HG03575 (cell line): ENCODE data around the gene PREPL.
"Not testable (repeated sequence)": the region's sequence is repeated elsewhere in the genome, so short reads cannot be mapped to it uniquely, and the experiment has no call there.

ENCODE experiments used
- ATAC-seq: cut with Tn5 transposase; IDR thresholded peaks from one replicate; pipeline ENCODE4 v1.9.1; 2021; ENCODE audit not compliant: unreplicated experiment, insufficient number of reproducible peaks, low FRiP score; ENCODE audit errors: extremely low read depth

PREPL gene

GRCh38 chr2:44303766-44304165, 57.5 kb downstream of the PREPL start:
- not testable (repeated sequence) for ATAC-seq

GRCh38 chr2:44301111-44301510, 60.2 kb downstream of the PREPL start:
- ATAC-seq, result no peak

- ATAC-seq, result no peak
Measured at GRCh38 chr2:44299635-44300034, 61.7 kb downstream of the PREPL start.

GRCh38 chr2:44297431-44297830, 63.9 kb downstream of the PREPL start:
- no peak for ATAC-seq

- no peak for ATAC-seq
Measured at GRCh38 chr2:44296653-44297052, 64.6 kb downstream of the PREPL start.

GRCh38 chr2:44295633-44296359, 65.5 kb downstream of the PREPL start:
- ATAC-seq, result no peak

GRCh38 chr2:44295113-44295512, 66.2 kb downstream of the PREPL start:
- ATAC-seq, result no peak

GRCh38 chr2:44291281-44292248, 69.7 kb downstream of the PREPL start:
- ATAC-seq, result no peak

- no peak for ATAC-seq
Measured at GRCh38 chr2:44290261-44290660, 71.0 kb downstream of the PREPL start.

GRCh38 chr2:44286884-44287638, 74.2 kb downstream of the PREPL start:
- no peak for ATAC-seq

- ATAC-seq, result no peak
Measured at GRCh38 chr2:44286119-44286883, 75.0 kb downstream of the PREPL start.

GRCh38 chr2:44285174-44285573, 76.1 kb downstream of the PREPL start:
- no peak for ATAC-seq

- ATAC-seq, result no peak
Measured at GRCh38 chr2:44283116-44283666, 78.1 kb downstream of the PREPL start.

- ATAC-seq, result no peak
Measured at GRCh38 chr2:44280869-44281268, 80.4 kb downstream of the PREPL start.

- no peak for ATAC-seq
Measured at GRCh38 chr2:44277541-44277940, 83.8 kb downstream of the PREPL start.

GRCh38 chr2:44275927-44276303, 85.4 kb downstream of the PREPL start:
- ATAC-seq, result no peak

- no peak for ATAC-seq
Measured at GRCh38 chr2:44273596-44273995, 87.7 kb downstream of the PREPL start.

- ATAC-seq, result no peak
Measured at GRCh38 chr2:44273076-44273475, 88.2 kb downstream of the PREPL start.
